NCI-H2107 treated with DMSO at 0.1 percent for 48 hours (cell line): ENCODE results near the gene BCLAF3.

Experiments
- DNase-seq: peaks from one replicate; lab custom pipeline; 2025; ENCODE audit not compliant: unreplicated experiment; lab: John Stamatoyannopoulos, UW

The BCLAF3 gene

GRCh38 chrX:19990556-19991349 is at the start of gene BCLAF3:
Gene BCLAF3, minus strand, starts transcription at chrX:19991061. Its CDS starts 20,797 bp downstream, at chrX:19970264.
- DNase-seq: peak; percentile 73

GRCh38 chrX:20038966-20039365 is 48.1 kb upstream of the BCLAF3 start:
- DNase-seq: no peak

- no peak for DNase-seq
Measured at GRCh38 chrX:20037186-20037585, 46.3 kb upstream of the BCLAF3 start.

- DNase-seq: no peak
Measured at GRCh38 chrX:20032201-20032600, 41.3 kb upstream of the BCLAF3 start.

- no peak for DNase-seq
Measured at GRCh38 chrX:20029728-20030127, 38.9 kb upstream of the BCLAF3 start.

- no peak for DNase-seq
Measured at GRCh38 chrX:20028588-20028987, 37.7 kb upstream of the BCLAF3 start.

- DNase-seq: no peak
Measured at GRCh38 chrX:20026278-20026677, 35.4 kb upstream of the BCLAF3 start.

- no peak for DNase-seq
Measured at GRCh38 chrX:20019672-20020365, 29.0 kb upstream of the BCLAF3 start.

- DNase-seq: no peak
Measured at GRCh38 chrX:20016616-20016945, 25.7 kb upstream of the BCLAF3 start.

GRCh38 chrX:20015945-20016615 is 25.2 kb upstream of the BCLAF3 start:
- DNase-seq: no peak

- DNase-seq: no peak
Measured at GRCh38 chrX:20015422-20015821, 24.6 kb upstream of the BCLAF3 start.

GRCh38 chrX:20011608-20012007 is 20.7 kb upstream of the BCLAF3 start:
- no peak for DNase-seq

- DNase-seq: no peak
Measured at GRCh38 chrX:20007962-20008622, 17.2 kb upstream of the BCLAF3 start.

- no peak for DNase-seq
Measured at GRCh38 chrX:20005883-20006282, 15.0 kb upstream of the BCLAF3 start.

- peak; percentile 17 for DNase-seq
Measured at GRCh38 chrX:20001588-20001987, 10.7 kb upstream of the BCLAF3 start.

- no peak for DNase-seq
Measured at GRCh38 chrX:19991350-19991718, 473 bp upstream of the BCLAF3 start.

GRCh38 chrX:19990151-19990555 is 708 bp downstream of the BCLAF3 start:
- DNase-seq: peak; percentile 4

GRCh38 chrX:19987856-19988255 is 3.0 kb downstream of the BCLAF3 start:
- DNase-seq: no peak

GRCh38 chrX:19986531-19986930 is 4.3 kb downstream of the BCLAF3 start:
- DNase-seq: no peak

GRCh38 chrX:19981947-19982346 is 8.9 kb downstream of the BCLAF3 start:
- DNase-seq: no peak

- no peak for DNase-seq
Measured at GRCh38 chrX:19975845-19976244, 15.0 kb downstream of the BCLAF3 start.

GRCh38 chrX:19972984-19973383 is 17.9 kb downstream of the BCLAF3 start:
- DNase-seq: no peak
